Neuronal stem cell (in vitro differentiated cells): Measurements from ENCODE around the gene SULT1C4.

ENCODE experiments used
- DNase-seq: peaks from one replicate; pipeline ENCODE4 v3.0.0-alpha.2; 2013; ENCODE audit warnings: low spot score
- H2AFZ ChIP-seq: one replicate; pipeline ENCODE4 v1.6.1; 2013; ENCODE audit warnings: mild to moderate bottlenecking, low read length, inconsistent platforms
- H2AK5ac ChIP-seq: 2 replicates; pipeline ENCODE4 v1.6.1; 2013; ENCODE audit warnings: low read depth, mild to moderate bottlenecking, inconsistent platforms, low read length, moderate library complexity, mixed read lengths
- H2BK120ac ChIP-seq: 2 replicates; pipeline ENCODE4 v1.6.1; 2013; ENCODE audit warnings: low read depth, mild to moderate bottlenecking, inconsistent platforms, low read length, moderate library complexity, mixed read lengths
- H2BK12ac ChIP-seq: one replicate; pipeline ENCODE4 v1.6.1; 2013; ENCODE audit warnings: low read length, inconsistent platforms
- H2BK15ac ChIP-seq: 2 replicates; pipeline ENCODE4 v1.6.1; 2013; ENCODE audit warnings: mild to moderate bottlenecking, low read length, inconsistent platforms, mixed read lengths
- H2BK5ac ChIP-seq: one replicate; pipeline ENCODE4 v1.6.1; 2013; ENCODE audit warnings: inconsistent platforms, mild to moderate bottlenecking, low read length, moderate library complexity
- H3K14ac ChIP-seq: one replicate; pipeline ENCODE4 v1.6.1; 2013; ENCODE audit warnings: low read length, inconsistent platforms
- H3K18ac ChIP-seq: 2 replicates; pipeline ENCODE4 v1.6.1; 2013; ENCODE audit warnings: low read length, inconsistent platforms
- H3K23ac ChIP-seq: 2 replicates; pipeline ENCODE4 v1.6.1; 2013; ENCODE audit warnings: low read depth, mild to moderate bottlenecking, mixed read lengths, low read length, inconsistent platforms; ENCODE audit not compliant: poor library complexity
- H3K27ac ChIP-seq: replicated peaks from 3 replicates; pipeline ENCODE4 v1.5.1; 2013; ENCODE audit warnings: low read length, inconsistent platforms
- H3K27me3 ChIP-seq, 3 experiments: 2 replicates each; pipeline ENCODE4 v1.6.1; 2013; ENCODE audit warnings: low read length in 3 of 3, mild to moderate bottlenecking in 2 of 3, inconsistent platforms in 1 of 3, low read depth in 1 of 3, mixed read lengths in 1 of 3, moderate library complexity in 1 of 3; ENCODE audit not compliant: control insufficient read depth in 3 of 3, insufficient read depth in 3 of 3
- H3K36me3 ChIP-seq, 2 donors: replicated peaks in 1 of 2; 2 replicates each; pipeline ENCODE4 v1.6.1; 2013; ENCODE audit warnings: low read length in 2 of 2; ENCODE audit not compliant: control insufficient read depth in 2 of 2, insufficient read depth in 2 of 2
- H3K4ac ChIP-seq: 2 replicates; pipeline ENCODE4 v1.6.1; 2013; ENCODE audit warnings: inconsistent platforms, mild to moderate bottlenecking, low read length, moderate library complexity
- H3K4me1 ChIP-seq, 2 donors: 1 replicate in 1 of 2; 2 replicates in 1 of 2; pipeline ENCODE4 v1.6.1; 2013; ENCODE audit warnings: low read length in 2 of 2, low read depth in 1 of 2; ENCODE audit not compliant: control insufficient read depth in 2 of 2, insufficient read depth in 1 of 2
- H3K4me2 ChIP-seq: one replicate; pipeline ENCODE4 v1.6.1; 2013; ENCODE audit warnings: mild to moderate bottlenecking, low read length, inconsistent platforms; ENCODE audit not compliant: insufficient read depth, poor library complexity, severe bottlenecking
- H3K4me3 ChIP-seq, 2 donors: 2 replicates each; pipeline ENCODE4 v1.5.1; 2013; ENCODE audit warnings: low read length in 2 of 2, mild to moderate bottlenecking in 2 of 2, inconsistent platforms in 1 of 2, moderate library complexity in 1 of 2
- H3K79me1 ChIP-seq: one replicate; pipeline ENCODE4 v1.6.1; 2013; ENCODE audit warnings: low read depth, mild to moderate bottlenecking, inconsistent platforms, low read length, moderate library complexity
- H3K9ac ChIP-seq: one replicate; pipeline ENCODE4 v1.6.1; 2013; ENCODE audit warnings: mild to moderate bottlenecking, low read depth, low read length, inconsistent platforms; ENCODE audit not compliant: poor library complexity
- H3K9me3 ChIP-seq, 2 donors: replicated peaks in 1 of 2; 2 replicates each; pipeline versions ENCODE3 to v1.6.1; 2013; ENCODE audit warnings: low read length in 2 of 2, mild to moderate bottlenecking in 2 of 2, inconsistent platforms in 1 of 2, low read depth in 1 of 2, mixed read lengths in 1 of 2, moderate library complexity in 1 of 2; ENCODE audit not compliant: control insufficient read depth in 2 of 2, insufficient read depth in 1 of 2
- H4K8ac ChIP-seq: one replicate; pipeline ENCODE4 v1.6.1; 2013; ENCODE audit warnings: low read depth, mild to moderate bottlenecking, inconsistent platforms, low read length, moderate library complexity
- H4K91ac ChIP-seq: one replicate; pipeline ENCODE4 v1.6.1; 2013; ENCODE audit warnings: low read length, low read depth, mild to moderate bottlenecking, inconsistent platforms; ENCODE audit not compliant: poor library complexity
- WGBS, 2 donors: extraction: QIAGEN DNeasy Blood & Tissue Kit; methylation state at CpG; one replicate each; pipeline ENCODE4 v1.1.7; 2013; ENCODE audit warnings: missing lambda C conversion rate in 2 of 2, mixed read lengths in 1 of 2; ENCODE audit not compliant: insufficient read length in 2 of 2, insufficient replicate concordance in 1 of 2; ENCODE audit errors: extremely low coverage in 2 of 2; 5-methylcytosine and 5-hydroxymethylcytosine counted together

SULT1C4 gene

GRCh38 chr2:108403494-108403893 is 25.7 kb downstream of the SULT1C4 start:
- Histone ChIP-seq H2BK12ac (no peak overlapping the region), H3K9me3 (peaks cover 14 to 58% of the 10 kb centered on the region in 2 donors), H3K4ac (no peak overlapping the region), H2BK5ac (no peak overlapping the region), H3K23ac (no peak overlapping the region), H3K36me3 (no peaks in the 10 kb centered on the region), H3K27ac (no peak overlapping the region), H2AK5ac (no peak overlapping the region), H2AFZ (no peak overlapping the region), H3K4me3 (no peak overlapping the region), H3K14ac (no peak overlapping the region), H2BK120ac (no peak overlapping the region), H4K8ac (no peak overlapping the region), H3K4me1 (peaks cover 0 to 3% of the 10 kb centered on the region in 2 donors), H3K9ac (no peak overlapping the region), H3K27me3 (peaks cover 0 to 70% (median 0%) of the 10 kb centered on the region in 3 experiments), H3K4me2 (no peak overlapping the region), H3K79me1 (no peaks in the 10 kb centered on the region), H2BK15ac (no peak overlapping the region), H3K18ac (no peak overlapping the region), H4K91ac (no peak overlapping the region)
- WGBS, 2 donors = no CpG with 5 or more reads among the region's 7 CpGs
- DNase-seq = no peak

- no peaks in the 10 kb centered on the region for H3K79me1 ChIP-seq
- no peak overlapping the region for H2BK120ac ChIP-seq
- H3K4me2 ChIP-seq = no peak overlapping the region
- H3K4me1 ChIP-seq = peaks cover 0 to 3% of the 10 kb centered on the region in 2 donors
- H3K4me3 ChIP-seq = no peak overlapping the region
- no peak overlapping the region for H3K18ac ChIP-seq
- no peak overlapping the region for H4K8ac ChIP-seq
- H2AK5ac ChIP-seq = no peak overlapping the region
- DNase-seq = no peak
- no peak overlapping the region for H2BK12ac ChIP-seq
- H4K91ac ChIP-seq = no peak overlapping the region
- H2BK15ac ChIP-seq = no peak overlapping the region
- H3K36me3 ChIP-seq = no peaks in the 10 kb centered on the region
- H3K27me3 ChIP-seq = peaks cover 0 to 73% (median 0%) of the 10 kb centered on the region in 3 experiments
- H2BK5ac ChIP-seq = no peak overlapping the region
- no peak overlapping the region for H3K4ac ChIP-seq
- no peak overlapping the region for H3K14ac ChIP-seq
- no CpG with 5 or more reads among the region's 4 CpGs for WGBS, 2 donors
- H2AFZ ChIP-seq = no peak overlapping the region
- no peak overlapping the region for H3K27ac ChIP-seq
- peaks cover 7 to 47% of the 10 kb centered on the region in 2 donors for H3K9me3 ChIP-seq
- no peak overlapping the region for H3K23ac ChIP-seq
- no peak overlapping the region for H3K9ac ChIP-seq
Observed at GRCh38 chr2:108404784-108405397, 27.1 kb downstream of the SULT1C4 start.

GRCh38 chr2:108407864-108408729 is 30.3 kb downstream of the SULT1C4 start:
- Histone ChIP-seq H2BK15ac (no peak overlapping the region), H3K9me3 (peaks cover 5 to 24% of the 10 kb centered on the region in 2 donors), H3K18ac (no peak overlapping the region), H3K4me1 (peaks cover 0 to 2% of the 10 kb centered on the region in 2 donors), H4K91ac (no peak overlapping the region), H3K4me3 (no peak overlapping the region), H2BK5ac (no peak overlapping the region), H2BK120ac (no peak overlapping the region), H2BK12ac (no peak overlapping the region), H2AFZ (no peak overlapping the region), H3K36me3 (no peaks in the 10 kb centered on the region), H3K14ac (no peak overlapping the region), H3K79me1 (no peaks in the 10 kb centered on the region), H4K8ac (no peak overlapping the region), H3K27ac (no peak overlapping the region), H3K4me2 (no peak overlapping the region), H3K23ac (no peak overlapping the region), H3K4ac (no peak overlapping the region), H2AK5ac (no peak overlapping the region), H3K27me3 (peaks cover 0 to 63% (median 0%) of the 10 kb centered on the region in 3 experiments), H3K9ac (no peak overlapping the region)
- DNase-seq = no peak
- WGBS, 2 donors = no CpG with 5 or more reads among the region's 6 CpGs

- H3K14ac ChIP-seq = no peak overlapping the region
- H3K4ac ChIP-seq = no peak overlapping the region
- H2BK12ac ChIP-seq = no peak overlapping the region
- no peak overlapping the region for H3K27ac ChIP-seq
- H4K8ac ChIP-seq = no peak overlapping the region
- no peak overlapping the region for H3K23ac ChIP-seq
- H2AK5ac ChIP-seq = no peak overlapping the region
- no peak overlapping the region for H2BK15ac ChIP-seq
- no peak for DNase-seq
- H3K4me2 ChIP-seq = no peak overlapping the region
- no peaks in the 10 kb centered on the region for H3K36me3 ChIP-seq
- H3K27me3 ChIP-seq = peaks cover 0 to 72% (median 0%) of the 10 kb centered on the region in 3 experiments
- no peak overlapping the region for H2BK5ac ChIP-seq
- H4K91ac ChIP-seq = no peak overlapping the region
- H3K9me3 ChIP-seq = peaks cover 2 to 20% of the 10 kb centered on the region in 2 donors
- H3K4me3 ChIP-seq = no peak overlapping the region
- no peak overlapping the region for H2AFZ ChIP-seq
- no peak overlapping the region for H3K18ac ChIP-seq
- no peak overlapping the region for H2BK120ac ChIP-seq
- H3K9ac ChIP-seq = no peak overlapping the region
- H3K4me1 ChIP-seq = no peaks in the 10 kb centered on the region
- WGBS, 2 donors = no CpG with 5 or more reads among the region's 1 CpG
- no peaks in the 10 kb centered on the region for H3K79me1 ChIP-seq
Observed at GRCh38 chr2:108409768-108410167, 32.0 kb downstream of the SULT1C4 start.
